Measurements from ENCODE around the gene OR2F1. TPM values are rescaled to one million over a fixed set of nuclear protein-coding genes. Genes with fewer than 3 reads are reported as not detected.

Gene OR2F1
- total and polyA plus RNA-seq, 10 of the 15 experiments (the other 5 are each of a cell fraction or from before 2014, with no cell fraction given), result not detected

- TF ChIP-seq, protein P1, sequence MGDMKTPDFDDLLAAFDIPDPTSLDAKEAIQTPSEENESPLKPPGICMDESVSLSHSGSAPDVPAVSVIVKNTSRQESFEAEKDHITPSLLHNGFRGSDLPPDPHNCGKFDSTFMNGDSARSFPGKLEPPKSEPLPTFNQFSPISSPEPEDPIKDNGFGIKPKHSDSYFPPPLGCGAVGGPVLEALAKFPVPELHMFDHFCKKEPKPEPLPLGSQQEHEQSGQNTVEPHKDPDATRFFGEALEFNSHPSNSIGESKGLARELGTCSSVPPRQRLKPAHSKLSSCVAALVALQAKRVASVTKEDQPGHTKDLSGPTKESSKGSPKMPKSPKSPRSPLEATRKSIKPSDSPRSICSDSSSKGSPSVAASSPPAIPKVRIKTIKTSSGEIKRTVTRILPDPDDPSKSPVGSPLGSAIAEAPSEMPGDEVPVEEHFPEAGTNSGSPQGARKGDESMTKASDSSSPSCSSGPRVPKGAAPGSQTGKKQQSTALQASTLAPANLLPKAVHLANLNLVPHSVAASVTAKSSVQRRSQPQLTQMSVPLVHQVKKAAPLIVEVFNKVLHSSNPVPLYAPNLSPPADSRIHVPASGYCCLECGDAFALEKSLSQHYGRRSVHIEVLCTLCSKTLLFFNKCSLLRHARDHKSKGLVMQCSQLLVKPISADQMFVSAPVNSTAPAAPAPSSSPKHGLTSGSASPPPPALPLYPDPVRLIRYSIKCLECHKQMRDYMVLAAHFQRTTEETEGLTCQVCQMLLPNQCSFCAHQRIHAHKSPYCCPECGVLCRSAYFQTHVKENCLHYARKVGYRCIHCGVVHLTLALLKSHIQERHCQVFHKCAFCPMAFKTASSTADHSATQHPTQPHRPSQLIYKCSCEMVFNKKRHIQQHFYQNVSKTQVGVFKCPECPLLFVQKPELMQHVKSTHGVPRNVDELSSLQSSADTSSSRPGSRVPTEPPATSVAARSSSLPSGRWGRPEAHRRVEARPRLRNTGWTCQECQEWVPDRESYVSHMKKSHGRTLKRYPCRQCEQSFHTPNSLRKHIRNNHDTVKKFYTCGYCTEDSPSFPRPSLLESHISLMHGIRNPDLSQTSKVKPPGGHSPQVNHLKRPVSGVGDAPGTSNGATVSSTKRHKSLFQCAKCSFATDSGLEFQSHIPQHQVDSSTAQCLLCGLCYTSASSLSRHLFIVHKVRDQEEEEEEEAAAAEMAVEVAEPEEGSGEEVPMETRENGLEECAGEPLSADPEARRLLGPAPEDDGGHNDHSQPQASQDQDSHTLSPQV (IDR thresholded peaks at IDR 0.05), result no peak
- TF ChIP-seq, protein P2, sequence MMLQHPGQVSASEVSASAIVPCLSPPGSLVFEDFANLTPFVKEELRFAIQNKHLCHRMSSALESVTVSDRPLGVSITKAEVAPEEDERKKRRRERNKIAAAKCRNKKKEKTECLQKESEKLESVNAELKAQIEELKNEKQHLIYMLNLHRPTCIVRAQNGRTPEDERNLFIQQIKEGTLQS (IDR thresholded peaks at IDR 0.05; ENCODE audit: borderline replicate concordance, extremely low read depth, low read depth, low read length), result no peak
- TF ChIP-seq TBL1XR1 (IDR thresholded peaks at IDR 0.05; ENCODE audit: low read depth, low read length) (no peak), KAT2A (conservative IDR thresholded peaks at IDR 0.05; ENCODE audit: control insufficient read depth, low read depth, low read length) (no peak), SRF (IDR thresholded peaks at IDR 0.05; ENCODE audit: low read depth in 2 of 2, low read length in 2 of 2) (no peak), MAX (IDR thresholded peaks at IDR 0.05; ENCODE audit: low read depth, low read length) (no peak), BRCA1 (IDR thresholded peaks at IDR 0.05; ENCODE audit: low read depth, low read length) (no peak), EED (IDR thresholded peaks at IDR 0.05; ENCODE audit: low read depth) (no peak), RAD21 (IDR thresholded peaks at IDR 0.05; ENCODE audit: insufficient read depth, low read depth, low read length) (no peak)
Observed at GRCh38 chr7:143914938-143915652, 39.5 kb upstream of the OR2F1 start (continued).
